ENCODE data around the gene NCAPD3. TPM values are rescaled to one million over a fixed set of nuclear protein-coding genes. Genes with fewer than 3 reads are reported as not detected.

The NCAPD3 gene
- total and polyA plus RNA-seq, 9 of the 15 experiments (the other 6 are each of a cell fraction or from before 2014, with no cell fraction given), result 23.6 to 80.6 (median 58.6) TPM

- intact Hi-C loops (cut with micrococcal nuclease) (loop anchor here (5.0 kb wide), 1 partner anchor 50 kb away; no protein-coding TSS in a partner anchor), in situ Hi-C loops (cut with MboI) (no loop called here)
- Histone ChIP-seq H3K27ac (ENCODE audit: extremely low read depth, low read depth, low read length) (no peak overlapping the region), H3K9me3 (replicated peaks; ENCODE audit: control insufficient read depth, insufficient read depth, low read depth, low read length) (no peaks in the 10 kb centered on the region), H3K4me1 (replicated peaks in 1 of 2; ENCODE audit: control insufficient read depth in 2 of 2, insufficient read depth in 2 of 2, low read length in 2 of 2) (peaks cover 7 to 17% of the 10 kb centered on the region in 2 experiments; a peak in 3 of 5 replicates), H3K9ac (ENCODE audit: insufficient read depth in 1 of 2, low read depth in 2 of 2, low read length in 2 of 2) (no peak overlapping the region), H3K79me2 (ENCODE audit: control insufficient read depth, insufficient read depth, low read length) (no peaks in the 10 kb centered on the region), H3K9me1 (ENCODE audit: control insufficient read depth, insufficient read depth, low read length) (no peaks in the 10 kb centered on the region), H4K20me1 (replicated peaks; ENCODE audit: control insufficient read depth, insufficient read depth, low read length) (no peaks in the 10 kb centered on the region), H2AFZ (ENCODE audit: low read depth, low read length) (no peak overlapping the region), H3K4me2 (ENCODE audit: insufficient read depth, low read length) (no peak overlapping the region), H3K36me3 (ENCODE audit: control insufficient read depth, insufficient read depth, low read length) (no peaks in the 10 kb centered on the region), H3K27me3 (ENCODE audit: control insufficient read depth in 2 of 2, insufficient read depth in 2 of 2, low read length in 2 of 2) (peaks cover 41 to 71% of the 10 kb centered on the region in 2 experiments), H3K4me3 (no peak overlapping the region)
- peak; percentile 13; the same call in 1 of the 3 replicates for ATAC-seq
- no peak for FAIRE-seq
- WGBS (ENCODE audit: insufficient coverage, low coverage, missing lambda C conversion rate), result 4% methylated on average over 16 of the region's 18 CpGs
- ChIA-PET CTCF (ENCODE audit: low intra/inter-chr PET ratio) (no interaction called here), POLR2A (interaction anchor here (0.8 to 1.2 kb wide), 3 partner anchors 9 to 17 kb away, joined by 3 read pairs; no protein-coding TSS in a partner anchor)
- no TSS peak for BruUV-seq (replicated peaks)
- peak in 3 of 4 experiments; percentile 26 to 41 (median 30) for DNase-seq (ENCODE audit: extremely low read depth in 1 of 4, low spot score in 3 of 4)
- TF ChIP-seq ZBTB12 (CRISPR knock-in tag; IDR thresholded peaks at IDR 0.05) (0 out of 2 replicates have a peak, but pooled peaks have one; percentile 15), ATF3 (IDR thresholded peaks at IDR 0.05) (peak; percentile 48), ATF3 (CRISPR knock-in tag; conservative IDR thresholded peaks at IDR 0.05) (no peak), ATF1 (CRISPR knock-in tag; IDR thresholded peaks at IDR 0.05) (no peak), ATF1 (tag; IDR thresholded peaks at IDR 0.05) (peak; percentile 87), MBD1 (CRISPR knock-in tag; IDR thresholded peaks at IDR 0.05) (no peak), MTA3 (IDR thresholded peaks at IDR 0.05; ENCODE audit: borderline replicate concordance) (no peak), CEBPG (CRISPR knock-in tag; IDR thresholded peaks at IDR 0.05) (no peak), CEBPG (tag; conservative IDR thresholded peaks at IDR 0.05 in 1 of 2, IDR thresholded peaks at IDR 0.05 in 1 of 2) (peak; percentile 42 to 64; a peak in 3 of 4 replicates), PHTF2 (CRISPR knock-in tag; IDR thresholded peaks at IDR 0.05) (no peak), ZBED1 (IDR thresholded peaks at IDR 0.05) (no peak), ZNF140 (CRISPR knock-in tag; IDR thresholded peaks at IDR 0.05) (no peak), CREM (IDR thresholded peaks at IDR 0.05; ENCODE audit: low read depth) (peak; percentile 85), MEIS2 (IDR thresholded peaks at IDR 0.05; ENCODE audit: partially characterized antibody) (peak; percentile 33), ARID3A (IDR thresholded peaks at IDR 0.05; ENCODE audit: borderline replicate concordance, low read depth, low read length) (no peak), CEBPB (tag; IDR thresholded peaks at IDR 0.05) (peak; percentile 62), CC2D1A (IDR thresholded peaks at IDR 0.05) (no peak), TAF7 (tag; IDR thresholded peaks at IDR 0.05) (no peak)
Observed at GRCh38 chr11:134272381-134273316, 48.9 kb upstream of the NCAPD3 start.
